HG03469 (cell line): Measurements from ENCODE around the gene KIFAP3.

Experiments
- ATAC-seq: cut with Tn5 transposase; IDR thresholded peaks from one replicate; pipeline ENCODE4 v1.9.1; 2021; ENCODE audit warnings: mild to moderate bottlenecking, moderate library complexity, moderate number of reproducible peaks; ENCODE audit not compliant: unreplicated experiment

Gene KIFAP3

DNA sequence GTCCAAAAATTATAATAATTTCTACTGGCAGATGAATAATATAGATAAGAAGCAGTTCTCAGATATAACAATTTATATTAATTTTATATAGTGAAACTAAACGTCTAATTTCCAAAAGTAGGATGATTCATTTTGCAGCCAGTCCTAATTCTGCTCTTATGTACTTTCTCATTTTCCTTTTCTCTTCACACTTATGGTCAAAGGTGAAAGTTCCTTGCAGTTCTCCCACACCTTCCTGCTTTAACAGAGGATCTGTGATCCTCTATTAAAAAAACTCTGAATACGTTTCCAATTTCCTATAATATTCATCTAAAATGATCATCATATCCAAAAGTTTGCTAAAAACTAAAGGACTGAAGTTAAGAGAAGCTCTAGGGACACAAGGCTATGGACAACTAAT, 78.5 kb downstream of the KIFAP3 start:
- no peak for ATAC-seq

DNA sequence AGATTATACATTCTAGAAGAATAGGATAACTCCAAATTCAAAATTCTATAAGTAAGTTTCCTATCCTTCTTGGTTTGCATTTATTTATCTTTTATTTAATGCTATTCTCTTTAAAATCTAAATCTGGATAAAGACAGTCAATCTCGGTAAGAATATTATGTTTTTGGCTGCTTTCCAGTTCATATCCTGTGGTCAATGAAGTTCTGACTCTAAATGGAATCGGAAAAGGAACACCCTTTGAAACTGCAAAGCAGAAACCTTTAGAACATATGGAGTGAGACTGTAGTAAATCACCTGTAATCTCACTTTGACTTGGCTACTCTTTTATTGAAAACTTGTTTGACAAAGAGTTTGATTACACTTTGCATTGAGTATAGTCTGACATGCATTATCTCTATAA, 85.2 kb downstream of the KIFAP3 start:
- ATAC-seq, result no peak

DNA sequence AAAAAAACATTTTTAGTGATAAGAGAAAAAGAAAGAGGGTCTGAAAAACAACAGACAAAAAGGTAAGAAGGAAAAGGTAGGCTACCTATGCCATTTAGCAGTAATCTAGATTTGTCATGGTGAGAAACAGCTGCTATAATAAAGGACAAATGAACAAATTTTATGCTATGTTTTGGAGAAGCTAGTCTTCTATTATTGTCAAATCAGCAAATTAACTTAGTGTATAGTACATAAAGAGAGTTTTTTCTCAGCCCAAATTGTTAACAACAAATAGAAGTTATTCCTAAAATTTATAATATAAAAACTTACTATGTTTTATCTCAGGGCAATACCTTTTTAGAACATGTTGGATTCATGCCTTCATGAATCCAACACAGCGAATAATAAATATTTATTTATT, 88.7 kb downstream of the KIFAP3 start:
- no peak for ATAC-seq

DNA sequence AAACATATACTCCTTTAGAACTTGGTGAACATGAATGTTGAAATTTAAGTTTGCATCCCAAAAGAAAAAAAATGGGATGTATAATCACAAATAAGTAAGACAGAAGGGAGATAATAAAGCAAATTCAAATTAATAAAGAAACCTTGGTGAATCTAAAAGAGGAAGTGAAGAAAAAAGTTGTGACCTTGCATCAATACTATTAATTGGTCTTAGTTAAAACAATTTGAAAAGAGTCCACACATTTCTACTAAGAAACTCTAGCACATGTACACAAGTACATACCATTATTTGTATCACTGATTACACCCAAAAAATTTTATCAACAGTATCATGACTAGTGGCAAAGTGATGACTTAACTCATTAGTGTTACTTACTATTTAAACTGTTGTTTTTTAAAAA, 100.4 kb downstream of the KIFAP3 start:
- no peak for ATAC-seq

DNA sequence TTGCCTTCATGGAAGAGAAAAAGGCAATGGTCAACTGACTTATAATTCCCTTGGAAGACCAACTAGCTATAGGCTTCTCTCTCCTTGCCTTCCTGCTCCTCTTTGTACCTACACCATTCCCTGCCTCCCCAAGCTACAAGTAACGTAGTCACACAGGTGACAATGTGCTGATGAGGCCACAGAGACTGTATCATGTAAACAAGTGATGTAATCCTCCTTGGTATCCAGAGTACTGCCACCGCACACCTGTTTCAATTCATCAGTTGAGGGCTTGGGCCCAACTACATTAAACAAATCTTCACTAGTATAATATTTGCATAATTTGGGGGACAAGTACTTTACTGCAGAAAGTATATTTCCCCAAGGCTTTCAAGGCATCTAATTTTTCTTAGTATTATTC, 104.4 kb downstream of the KIFAP3 start:
- ATAC-seq, result no peak

GRCh38 chr1:169968174-169968573, 106.3 kb downstream of the KIFAP3 start:
- ATAC-seq, result no peak

- ATAC-seq, result no peak
Observed at GRCh38 chr1:169964206-169964605, 110.3 kb downstream of the KIFAP3 start.

GRCh38 chr1:169959686-169960085, 114.8 kb downstream of the KIFAP3 start:
- no peak for ATAC-seq

- ATAC-seq, result no peak
Observed at GRCh38 chr1:169958987-169959386, 115.5 kb downstream of the KIFAP3 start.

DNA sequence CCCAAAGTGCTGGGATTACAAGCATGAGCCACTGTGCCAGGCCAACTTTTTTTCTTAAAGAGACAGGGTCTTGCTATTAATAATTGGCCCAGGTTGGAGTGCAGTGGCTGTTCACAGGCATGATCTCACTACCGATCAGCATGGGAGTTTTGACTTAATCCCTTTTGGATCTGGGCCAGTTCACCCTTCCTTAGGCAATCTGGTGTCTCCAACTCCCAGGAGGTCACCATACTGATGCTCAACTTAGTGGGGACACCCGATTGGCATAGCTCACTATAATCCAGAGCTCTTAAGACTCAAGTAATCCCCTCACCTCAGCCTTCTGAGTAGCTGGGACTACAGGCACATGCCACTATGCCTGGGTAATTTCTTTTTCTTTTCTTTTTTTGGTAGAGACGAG, 116.6 kb downstream of the KIFAP3 start:
- ATAC-seq, result no peak

- no peak for ATAC-seq
Observed at GRCh38 chr1:169951108-169951507, 123.4 kb downstream of the KIFAP3 start.

DNA sequence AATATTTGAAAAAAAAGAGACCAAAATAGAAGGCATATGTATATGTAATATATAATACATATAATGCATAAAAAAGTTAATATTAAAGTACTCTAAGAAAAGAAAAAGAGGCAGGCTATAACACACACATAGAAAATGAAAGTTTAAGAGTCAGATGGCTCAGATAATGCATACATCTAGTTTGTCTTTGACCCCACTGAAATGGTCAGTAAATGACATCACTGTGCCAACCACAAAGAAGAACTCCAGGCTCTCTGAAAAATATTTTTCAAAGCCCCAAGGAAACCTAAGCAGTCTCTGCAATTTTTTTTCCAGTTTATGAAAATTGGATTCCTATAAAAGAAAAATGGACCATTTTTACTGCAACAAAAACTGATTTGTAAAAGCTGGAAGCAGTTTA, 125.4 kb downstream of the KIFAP3 start:
- ATAC-seq, result no peak

- ATAC-seq, result no peak
Observed at GRCh38 chr1:169946206-169946605, 128.3 kb downstream of the KIFAP3 start.

DNA sequence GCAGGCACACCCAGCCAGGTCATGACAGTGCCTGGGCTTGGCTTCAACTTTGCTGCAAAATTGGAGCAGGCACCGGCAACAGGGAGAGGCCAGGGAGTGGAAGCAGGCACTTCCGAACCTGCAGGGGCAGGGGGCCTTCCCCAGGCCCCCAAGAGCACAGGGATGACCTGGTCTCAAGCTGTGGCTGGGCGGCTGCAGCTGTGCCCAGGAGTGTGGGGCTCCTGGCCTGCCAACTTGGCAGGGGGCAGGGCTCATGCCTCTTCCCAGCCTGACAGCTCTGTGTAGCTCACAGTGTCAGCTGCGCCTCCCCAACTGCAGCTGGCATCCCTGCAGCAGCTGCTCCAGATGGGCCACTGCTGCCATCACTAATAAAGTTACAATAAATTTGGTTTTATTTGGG, 129.3 kb downstream of the KIFAP3 start:
- no peak for ATAC-seq

GRCh38 chr1:169944621-169945020, 129.9 kb downstream of the KIFAP3 start:
- no peak for ATAC-seq

DNA sequence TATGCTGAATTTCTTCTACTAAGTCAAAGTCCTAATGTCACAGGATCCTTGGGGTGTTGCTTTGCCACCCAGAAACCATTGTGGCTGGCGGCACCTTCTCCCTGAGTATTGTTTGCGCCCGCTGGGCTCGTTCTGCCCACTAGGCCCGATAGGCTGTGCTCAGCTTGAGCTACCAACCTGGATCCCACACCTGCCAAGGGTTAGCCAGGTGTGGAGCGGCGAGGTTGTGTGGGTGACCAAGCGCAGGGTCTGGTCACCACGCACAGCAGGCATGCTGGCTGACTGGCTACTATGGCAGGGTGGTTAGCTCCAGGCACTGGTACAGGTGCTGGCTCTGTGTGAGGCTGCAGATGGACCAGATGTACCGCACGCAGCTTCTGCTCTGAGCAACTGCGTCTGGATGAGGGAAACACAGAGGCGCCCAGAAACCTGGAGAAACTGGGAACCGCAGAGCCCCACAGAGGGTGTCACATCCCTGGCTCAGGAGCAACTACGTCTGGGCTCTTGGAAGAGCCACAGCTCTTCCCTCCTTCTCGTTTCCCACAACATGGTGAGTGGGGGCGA, 130.4 kb downstream of the KIFAP3 start:
- no peak for ATAC-seq

- ATAC-seq, result no peak
Observed at GRCh38 chr1:169941982-169942830, 132.3 kb downstream of the KIFAP3 start.

GRCh38 chr1:169933984-169934725, 140.3 kb downstream of the KIFAP3 start:
- ATAC-seq, result no peak

GRCh38 chr1:169931795-169932231, 142.7 kb downstream of the KIFAP3 start:
- no peak for ATAC-seq

- no peak for ATAC-seq
Observed at GRCh38 chr1:169929210-169929526, 145.3 kb downstream of the KIFAP3 start.

DNA sequence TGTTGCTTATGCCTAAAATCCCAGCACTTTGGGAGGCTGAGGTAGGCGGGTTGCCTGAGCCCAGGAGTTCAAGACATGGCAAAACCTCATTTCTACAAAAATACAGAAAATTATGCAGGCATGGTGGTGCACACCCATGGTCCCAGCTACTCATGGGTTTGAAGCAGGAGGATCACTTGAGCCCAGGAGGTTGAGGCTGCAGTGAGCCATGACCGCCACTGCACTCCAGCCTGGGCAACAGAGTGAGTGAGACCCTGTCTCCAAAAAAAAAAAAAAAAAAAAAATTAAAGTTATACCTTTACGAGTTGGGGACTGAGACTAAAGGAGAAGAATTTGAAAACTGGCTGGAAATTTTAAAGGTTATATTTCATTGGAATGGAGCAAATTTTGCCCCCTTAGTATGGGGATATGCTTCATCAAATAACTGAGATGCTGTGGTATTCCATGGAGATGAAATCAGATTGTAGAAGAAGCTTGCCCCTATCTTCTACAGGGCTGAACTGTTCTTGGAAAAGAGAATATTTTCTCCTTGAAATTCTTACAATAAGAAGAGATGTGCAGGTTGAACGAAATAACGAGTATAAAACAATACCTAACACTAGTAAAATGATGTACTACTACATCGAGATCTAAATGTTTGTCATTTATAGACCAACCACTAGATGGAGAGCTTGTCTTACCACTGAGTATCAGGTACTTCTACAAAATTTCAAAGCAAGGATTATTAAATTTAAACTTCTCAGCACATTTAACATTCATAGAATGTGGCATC, 145.9 kb downstream of the KIFAP3 start:
- peak; percentile 48 for ATAC-seq
